Motor neuron (in vitro differentiated cells): ENCODE results near the gene DLG1. TPM values are rescaled to one million over a fixed set of nuclear protein-coding genes. Genes with fewer than 3 reads are reported as not detected.
A peak's percentile ranks its signal among the peaks of the same experiment; 100 is the strongest.

Experiments
- ATAC-seq, 8 experiments: fragments of 200-7000 bp; cut with Tn5 transposase; replicated peaks in 6 of 8; 2 replicates each; pipeline ENCODE4 v1.8.0; 2021; ENCODE audit warnings: mild to moderate bottlenecking in 8 of 8, moderate library complexity in 8 of 8
- H3K27ac ChIP-seq, 2 donors: fragments of 250-450 bp; sonication (Bioruptor Pico); 2 replicates each; pipeline ENCODE4 v1.9.0; 2021; ENCODE audit warnings: antibody characterized with exemption in 2 of 2, mild to moderate bottlenecking in 2 of 2, moderate library complexity in 1 of 2
- H3K4me1 ChIP-seq, 2 donors: fragments of 250-450 bp; sonication (Bioruptor Pico); replicated peaks in 1 of 2; 2 replicates each; pipeline ENCODE4 v1.6.1; 2021; ENCODE audit warnings: antibody characterized with exemption in 2 of 2, mild to moderate bottlenecking in 2 of 2, moderate library complexity in 1 of 2
- H3K4me3 ChIP-seq, 5 donors: fragments of 250-450 bp; sonication (Bioruptor Pico); 2 replicates each; pipeline ENCODE4 v1.9.0; 2021; ENCODE audit warnings: antibody characterized with exemption in 5 of 5, mild to moderate bottlenecking in 5 of 5, moderate library complexity in 4 of 5
- WGBS, 10 experiments: fragments of 450-650 bp; shearing (Covaris generic); methylation state at CpG; one replicate each; pipeline ENCODE4 v1.0.0; 2022; 5-methylcytosine and 5-hydroxymethylcytosine counted together
- in situ Hi-C, 9 experiments: fragments of 400-800 bp; cut with MboI; loops; one replicate each; pipeline ENCODE4 v1.15.0; 2021; ENCODE audit warnings: low sequenced_read_pairs in 9 of 9, low pct_unique_long_range_greater_than_20kb in 2 of 9; ENCODE audit not compliant: unreplicated experiment in 9 of 9
- total RNA-seq, 8 experiments: library from RNA; unstranded; fragments of 300-600 nt; gene quantifications; 2 replicates each; pipeline versions ENCODE4 v1.2.3 to v1.2.4, GENCODE V29; 2022

The DLG1 gene
- total RNA-seq, 8 experiments from 2014 or later, result 20.3 to 109 (median 47.7) TPM

DNA sequence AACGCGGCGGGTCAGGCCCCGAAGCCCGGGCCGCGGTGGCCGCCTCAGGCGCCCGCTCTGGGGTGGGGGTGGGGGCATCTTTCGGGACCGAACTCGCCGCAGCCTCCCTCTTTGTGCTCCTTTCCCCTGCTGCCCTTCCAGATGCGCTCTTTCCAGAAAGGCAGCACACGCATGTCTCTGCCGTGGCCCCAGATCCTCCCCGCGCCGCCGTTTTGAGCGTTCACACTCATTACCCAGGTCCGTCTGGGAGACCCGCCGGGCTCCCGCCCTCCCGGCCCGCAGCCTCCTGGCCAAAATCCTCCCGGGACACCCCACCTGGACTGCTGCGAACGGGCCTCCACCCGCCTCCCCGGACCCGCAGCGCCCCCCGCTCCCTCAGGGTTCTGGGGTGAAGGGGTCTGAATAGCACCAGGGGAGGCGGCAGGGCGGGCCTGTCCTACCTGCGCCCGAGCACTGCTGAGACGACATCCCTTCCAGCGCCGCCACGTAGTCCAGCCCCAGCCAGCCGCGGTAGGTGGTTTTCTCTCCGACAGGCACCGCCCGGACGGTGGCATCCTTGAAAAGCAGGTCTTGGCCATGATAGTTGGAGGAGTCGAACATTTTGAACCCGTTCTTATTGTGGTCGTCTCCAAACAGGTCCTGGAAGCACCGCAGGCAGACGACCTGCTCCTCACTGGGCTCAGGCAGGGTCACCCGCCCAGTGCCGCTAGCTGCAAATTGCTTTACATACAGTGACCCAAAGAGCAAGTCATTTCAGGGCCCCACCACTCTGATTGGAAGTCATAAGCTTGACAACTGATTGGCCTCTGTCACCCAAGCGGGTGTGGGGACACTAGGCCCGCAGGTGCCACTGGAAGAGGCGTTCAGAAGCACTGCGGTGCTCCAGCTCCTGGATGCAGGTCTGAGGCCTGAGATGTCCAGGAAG lies 294.7 kb downstream of the DLG1 start:
- in situ Hi-C loops, result loop anchor here in 4 of 9 experiments (25.0 kb wide), 2 partner anchors 184 to 509 kb away; no protein-coding TSS in a partner anchor
- H3K27ac ChIP-seq, result peak overlapping the region in 1 of 2 donors; percentile 60
- H3K4me1 ChIP-seq, result peaks cover 7 to 17% of the 10 kb centered on the region in 2 donors
- peak; percentile 3 to 35 (median 10) for ATAC-seq
- peak overlapping the region; percentile 38 to 59 (median 38) for H3K4me3 ChIP-seq
- 83 to 100% (median 95%) methylated on average over 2 to 6 of the region's 61 CpGs; no CpG with 5 or more reads in 6 of the 10 experiments for WGBS, 10 experiments

DNA sequence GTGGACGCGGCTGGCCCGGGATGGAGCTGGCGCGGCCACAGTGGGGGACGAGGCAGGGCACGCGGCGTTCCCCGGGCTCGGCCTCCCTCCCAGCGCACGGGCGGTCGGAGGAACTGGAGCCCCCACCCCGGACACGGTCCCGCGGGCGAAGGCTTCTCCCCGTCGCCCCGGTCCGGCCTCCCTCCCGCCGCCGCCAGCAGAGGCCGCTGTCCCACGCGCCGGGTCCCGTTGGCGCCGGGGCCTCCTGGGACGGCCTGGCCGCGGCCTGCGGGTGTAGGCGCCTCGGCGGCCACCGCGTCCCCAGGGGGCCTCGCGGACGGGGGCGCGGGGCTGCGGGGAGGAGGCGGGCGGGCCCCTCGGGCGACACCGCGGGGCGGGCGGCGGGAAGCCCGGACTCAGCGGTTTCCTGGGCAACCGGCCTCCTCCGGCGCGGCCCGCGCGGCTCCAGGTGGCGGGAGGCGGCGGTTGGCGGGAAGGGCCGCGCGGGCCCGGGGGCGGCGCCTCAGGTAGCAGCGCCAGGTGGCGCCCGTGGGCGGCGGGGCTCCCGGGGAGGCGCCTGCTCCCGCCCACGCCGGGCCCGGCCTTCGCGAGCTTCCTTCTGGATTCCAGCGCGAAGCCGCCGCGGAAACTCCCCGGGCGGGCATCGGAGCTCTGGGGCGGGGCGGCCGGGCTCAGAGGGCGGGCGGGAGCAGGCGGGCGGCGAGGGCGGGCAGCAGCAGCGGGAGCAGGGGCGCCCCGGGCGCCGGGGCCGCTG lies 295.5 kb downstream of the DLG1 start:
- peak; percentile 79 to 91 (median 84) for ATAC-seq
- in situ Hi-C loops, result loop anchor here in 4 of 9 experiments (25.0 kb wide), 2 partner anchors 184 to 509 kb away; no protein-coding TSS in a partner anchor
- peak overlapping the region in 1 of 2 donors; percentile 60 for H3K27ac ChIP-seq
- H3K4me3 ChIP-seq, result peak overlapping the region; percentile 38 to 59 (median 38)
- WGBS, 10 experiments, result no CpG with 5 or more reads among the region's 113 CpGs
- peaks cover 7 to 17% of the 10 kb centered on the region in 2 donors for H3K4me1 ChIP-seq

DNA sequence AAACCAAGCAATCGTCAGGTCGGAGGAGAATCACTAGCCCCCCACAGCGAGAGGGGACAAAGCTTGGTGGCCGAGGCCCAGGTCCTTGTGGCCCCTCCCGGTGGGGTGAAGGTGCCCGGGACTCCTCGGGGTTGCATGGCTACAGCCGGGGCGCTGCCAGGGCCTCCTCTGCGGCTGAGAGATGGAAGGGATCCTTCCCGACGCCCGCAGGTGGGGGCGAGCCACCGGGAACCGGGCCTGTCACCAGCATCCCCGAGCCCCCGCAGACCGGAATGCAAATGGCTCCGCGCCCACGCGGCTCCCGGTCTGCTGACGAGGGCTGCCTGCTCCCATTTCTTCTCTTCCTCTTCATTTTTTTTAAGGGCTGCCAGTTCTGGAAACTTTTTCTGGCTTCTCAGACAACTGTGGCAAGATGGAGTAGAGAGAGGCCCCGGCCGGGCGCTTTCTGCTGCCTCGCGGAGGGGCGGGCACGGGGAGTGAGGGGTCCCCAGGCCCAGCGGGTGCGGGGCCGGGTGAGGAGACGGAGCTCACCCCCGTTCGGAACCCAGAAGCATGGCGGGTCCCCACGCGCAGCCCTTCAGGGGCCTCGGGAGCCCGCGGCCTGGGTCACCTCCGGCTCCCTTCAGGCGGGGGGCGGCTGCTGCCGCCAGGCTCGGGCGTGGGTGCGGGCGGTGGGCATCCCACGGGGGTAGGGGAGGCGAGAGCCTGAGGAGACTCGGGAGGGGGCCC lies 296.3 kb downstream of the DLG1 start:
- in situ Hi-C loops, result loop anchor here in 4 of 9 experiments (25.0 kb wide), 2 partner anchors 185 to 510 kb away; no protein-coding TSS in a partner anchor
- H3K4me1 ChIP-seq, result peaks cover 7 to 17% of the 10 kb centered on the region in 2 donors
- peak overlapping the region in 3 of 5 donors; percentile 38 to 59 (median 38) for H3K4me3 ChIP-seq
- ATAC-seq, result peak in 2 of 8 experiments; percentile 7 to 10
- WGBS, 10 experiments, result 40 to 72% (median 60%) methylated on average over 1 to 6 of the region's 55 CpGs; no CpG with 5 or more reads in 7 of the 10 experiments
- H3K27ac ChIP-seq, result peak overlapping the region in 1 of 2 donors; percentile 60

DNA sequence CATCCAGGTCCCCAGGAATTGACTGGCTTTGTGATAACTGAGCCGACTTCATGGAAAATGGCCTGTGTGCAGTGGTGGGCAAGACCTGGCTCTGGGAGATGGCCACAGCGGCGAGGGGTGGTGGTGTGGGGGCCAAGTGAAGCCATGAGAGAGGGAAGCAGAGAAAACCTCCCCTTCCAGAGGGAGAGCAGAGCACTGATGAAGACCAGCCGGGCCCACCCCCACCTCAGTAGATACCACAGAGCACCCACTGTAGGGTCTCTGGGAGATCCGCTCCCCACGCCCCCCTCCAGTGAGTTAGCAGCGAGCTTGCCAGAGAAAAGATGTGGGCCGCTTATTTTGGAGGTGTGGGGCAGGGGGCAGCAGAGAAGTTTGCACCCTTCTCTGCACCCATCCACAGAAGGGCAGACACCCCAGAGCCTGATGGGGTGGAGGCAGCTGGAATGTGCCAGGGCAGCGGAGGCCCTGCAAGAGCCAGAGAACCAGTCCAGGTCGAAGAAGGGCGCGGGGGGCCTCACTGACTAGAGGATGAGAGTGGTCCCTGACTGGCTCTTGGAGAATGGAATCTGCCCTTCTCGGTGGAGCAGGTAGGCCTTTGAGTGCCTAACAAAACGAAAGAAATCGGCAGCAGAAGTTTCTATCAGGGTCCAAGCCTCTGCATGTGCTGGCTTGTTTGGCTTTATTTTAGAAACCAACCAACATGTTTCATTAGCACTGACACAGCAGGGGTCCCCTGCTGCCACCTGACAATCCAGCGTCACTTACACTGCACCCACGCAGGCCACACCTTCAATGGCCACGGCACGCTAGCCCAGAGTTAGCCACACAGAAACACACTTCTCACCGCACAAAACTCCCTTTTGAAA lies 297.1 kb downstream of the DLG1 start:
- Histone ChIP-seq H3K27ac (no peak overlapping the region), H3K4me3 (no peak overlapping the region), H3K4me1 (peaks cover 7 to 17% of the 10 kb centered on the region in 2 donors)
- WGBS, 10 experiments, result 80 to 100% (median 93%) methylated on average over 2 to 5 of the region's 20 CpGs; no CpG with 5 or more reads in 5 of the 10 experiments
- in situ Hi-C loops, result loop anchor here in 4 of 9 experiments (25.0 kb wide), 2 partner anchors 186 to 511 kb away; no protein-coding TSS in a partner anchor
- ATAC-seq, result no peak

DNA sequence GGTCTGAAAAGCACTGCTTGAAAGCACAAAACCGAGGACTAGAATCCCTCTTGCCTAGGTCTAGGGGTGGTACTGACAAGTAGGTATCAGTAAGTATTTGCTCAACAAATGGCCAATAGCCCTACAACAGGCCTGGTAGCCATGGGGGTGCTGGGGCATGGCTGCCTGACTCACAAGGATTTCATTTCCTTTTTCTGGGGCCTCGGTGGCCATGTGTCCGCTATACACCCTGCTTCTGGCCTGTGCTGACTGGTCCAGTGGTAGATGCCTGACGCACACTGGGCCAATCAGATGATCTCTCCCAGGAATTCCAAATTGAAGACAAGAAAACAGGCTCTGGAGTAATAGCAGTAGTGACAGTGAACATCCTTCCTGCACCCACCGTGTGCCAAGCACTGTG lies 298.2 kb downstream of the DLG1 start:
- 20 to 100% (median 75%) methylated on average over 1 to 3 of the region's 5 CpGs; no CpG with 5 or more reads in 5 of the 10 experiments for WGBS, 10 experiments
- Histone ChIP-seq H3K4me1 (peaks cover 7 to 17% of the 10 kb centered on the region in 2 donors), H3K27ac (no peak overlapping the region), H3K4me3 (no peak overlapping the region)
- no peak for ATAC-seq
- in situ Hi-C loops, result loop anchor here in 4 of 9 experiments (25.0 kb wide), 2 partner anchors 187 to 512 kb away; no protein-coding TSS in a partner anchor

DNA sequence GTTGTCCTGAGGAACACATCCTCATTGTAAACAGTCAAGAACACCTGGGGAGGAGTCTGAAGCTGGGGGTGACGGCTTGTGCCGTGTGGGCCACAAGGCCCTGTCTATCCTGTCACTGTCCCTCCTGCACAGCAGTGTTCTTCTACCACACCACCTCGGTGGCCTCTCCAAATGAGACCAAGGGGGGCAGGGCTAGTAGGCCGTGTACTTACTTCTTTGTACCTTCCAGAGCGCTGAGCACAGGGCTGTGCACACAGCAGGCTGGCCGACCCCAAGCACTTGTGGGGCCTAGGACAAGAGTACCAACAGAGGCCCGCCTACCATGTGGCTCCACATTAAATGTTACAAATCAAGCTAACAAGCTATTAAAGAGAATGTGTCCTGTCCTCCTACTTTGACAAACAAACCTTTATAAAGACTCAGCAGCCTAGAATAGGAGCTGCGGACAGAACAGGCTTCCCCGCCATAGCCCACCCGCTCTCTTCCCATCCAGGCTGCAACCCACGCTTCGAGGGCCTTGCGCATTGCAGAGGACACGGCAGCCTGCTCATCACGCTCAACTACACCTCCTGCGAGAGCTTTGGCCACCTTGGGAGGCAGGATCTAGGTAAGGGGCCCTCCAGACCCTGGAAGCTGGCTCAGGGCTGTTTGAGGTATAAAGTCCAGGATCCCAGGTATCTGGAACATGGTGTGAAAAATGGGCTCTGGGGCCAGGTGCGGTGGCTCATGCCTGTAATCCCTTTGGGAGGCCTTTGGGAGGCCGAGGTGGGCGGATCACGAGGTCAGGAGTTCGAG lies 299.2 kb downstream of the DLG1 start:
- in situ Hi-C loops, result loop anchor here in 1 of 9 experiments (25.0 kb wide), 1 partner anchor 188 kb away; no protein-coding TSS in a partner anchor
- no peak overlapping the region for H3K4me3 ChIP-seq
- no peak for ATAC-seq
- H3K27ac ChIP-seq, result no peak overlapping the region
- 50 to 100% (median 83%) methylated on average over 1 to 11 of the region's 21 CpGs; no CpG with 5 or more reads in 3 of the 10 experiments for WGBS, 10 experiments
- peaks cover 4 to 13% of the 10 kb centered on the region in 2 donors for H3K4me1 ChIP-seq

DNA sequence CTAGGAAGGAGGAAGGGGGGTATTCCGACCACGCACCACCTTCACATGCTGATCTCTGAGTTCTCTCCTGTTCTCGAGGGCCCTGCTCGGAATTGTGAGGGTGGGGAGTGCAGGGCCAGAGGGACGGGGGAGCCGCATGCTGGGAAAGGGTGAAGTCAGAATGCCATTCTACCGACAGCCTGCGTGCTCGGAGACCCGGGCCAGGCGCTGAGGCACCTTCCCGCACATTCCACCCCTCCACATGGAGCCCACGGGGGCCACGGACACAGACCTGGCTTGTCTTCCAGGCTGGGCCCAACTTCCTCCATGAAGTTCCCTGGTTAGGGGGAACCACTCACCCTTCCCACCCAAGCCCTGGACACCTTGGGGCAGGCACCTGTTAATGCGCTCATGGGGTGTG lies 301.1 kb downstream of the DLG1 start:
- in situ Hi-C loops, result loop anchor here in 1 of 9 experiments (25.0 kb wide), 1 partner anchor 190 kb away; no protein-coding TSS in a partner anchor

DNA sequence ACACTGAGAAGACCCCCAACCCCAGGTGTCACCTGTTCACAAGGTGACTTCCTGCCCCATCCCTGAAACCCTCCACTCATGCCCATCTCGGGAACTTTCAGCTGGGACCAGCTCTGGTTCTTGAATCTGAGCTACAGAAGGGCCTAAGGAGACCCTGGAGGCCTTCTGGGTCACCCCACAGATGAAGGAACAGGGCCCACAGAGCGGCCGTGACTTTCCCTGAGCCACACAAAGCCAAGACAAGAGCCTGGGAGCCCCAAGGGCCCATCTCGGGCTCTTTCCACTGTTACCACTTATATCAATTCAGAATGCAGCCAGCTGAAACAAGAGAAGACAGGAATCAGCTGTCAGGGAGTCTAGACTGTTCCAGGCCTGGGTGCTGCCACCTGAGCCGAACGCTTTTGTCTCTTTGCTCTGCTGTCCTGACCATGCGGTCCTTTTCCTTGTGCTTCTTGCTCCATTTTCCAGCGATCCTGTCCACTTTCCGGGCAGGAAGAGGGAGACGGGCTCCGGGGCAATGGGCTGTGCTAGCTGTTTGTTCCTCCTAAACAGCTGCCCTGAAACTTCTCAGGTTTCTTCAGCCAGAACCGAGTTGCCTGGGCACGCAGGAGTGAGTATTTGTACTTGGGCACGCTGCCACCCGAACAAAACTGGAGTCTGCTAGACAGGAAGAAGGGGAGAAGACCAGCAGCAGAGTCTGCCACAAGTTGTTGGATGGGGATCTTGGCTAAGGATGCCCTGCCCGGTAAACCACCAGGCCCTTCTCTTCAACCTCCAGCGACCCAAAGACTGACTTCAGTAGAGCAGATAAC lies 301.8 kb downstream of the DLG1 start:
- in situ Hi-C loops, result loop anchor here in 1 of 9 experiments (25.0 kb wide), 1 partner anchor 191 kb away; no protein-coding TSS in a partner anchor
- Histone ChIP-seq H3K4me1 (no peaks in the 10 kb centered on the region), H3K4me3 (no peak overlapping the region), H3K27ac (no peak overlapping the region)
- 50 to 100% (median 82%) methylated on average over 1 to 12 of the region's 17 CpGs; no CpG with 5 or more reads in 1 of the 10 experiments for WGBS, 10 experiments
- no peak for ATAC-seq

More for the DNA sequence above, 301.1 kb downstream of the DLG1 start:
- 90 to 100% (median 94%) methylated on average over 2 to 13 of the region's 15 CpGs; no CpG with 5 or more reads in 7 of the 10 experiments for WGBS, 10 experiments
- H3K27ac ChIP-seq, result no peak overlapping the region
- peaks cover 0 to 4% of the 10 kb centered on the region in 2 donors for H3K4me1 ChIP-seq
- ATAC-seq, result no peak
- no peak overlapping the region for H3K4me3 ChIP-seq

DNA sequence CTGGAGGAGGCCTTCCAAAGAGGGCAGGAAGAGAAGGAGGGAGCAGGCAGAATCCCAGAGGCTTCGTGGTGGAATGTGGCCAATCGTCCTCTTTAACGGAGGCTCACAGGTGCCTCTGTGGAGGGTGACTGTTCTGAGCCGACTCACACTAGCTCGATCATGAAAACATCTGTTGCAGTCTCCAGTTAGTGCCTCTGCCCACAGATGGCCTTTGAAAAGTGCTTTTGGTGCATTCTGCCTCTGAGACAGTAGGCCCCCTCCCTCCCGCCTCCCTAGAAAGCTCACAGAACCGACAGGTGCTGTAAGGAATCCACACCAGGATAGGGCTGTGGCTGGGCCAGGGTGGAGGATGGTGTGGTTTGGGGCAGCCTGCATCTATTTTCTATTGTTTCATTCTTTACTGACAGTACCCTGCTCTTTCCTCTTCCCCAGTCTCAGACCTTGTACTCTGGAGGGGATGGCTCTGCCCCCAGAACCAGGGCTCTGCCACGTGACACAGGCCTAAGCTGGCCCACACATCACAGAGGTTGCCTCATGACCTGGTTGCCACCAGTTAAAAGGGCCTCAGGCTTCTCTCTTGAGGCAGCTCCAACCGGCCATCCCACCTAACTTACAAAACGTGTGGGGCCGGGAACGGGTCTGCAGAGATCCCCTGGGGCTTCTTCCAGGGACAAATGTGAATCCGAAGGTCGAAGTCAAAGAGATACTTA lies 302.6 kb downstream of the DLG1 start:
- H3K4me1 ChIP-seq, result no peaks in the 10 kb centered on the region
- in situ Hi-C loops, result loop anchor here in 1 of 9 experiments (25.0 kb wide), 1 partner anchor 192 kb away; no protein-coding TSS in a partner anchor
- H3K4me3 ChIP-seq, result no peak overlapping the region
- 50 to 93% (median 74%) methylated on average over 1 to 6 of the region's 14 CpGs; no CpG with 5 or more reads in 4 of the 10 experiments for WGBS, 10 experiments
- no peak overlapping the region for H3K27ac ChIP-seq
- ATAC-seq, result peak in 3 of 8 experiments; percentile 23 to 37 (median 34)
